ENCODE measurements around the gene RABGEF1.
A peak's percentile ranks its signal among the peaks of the same experiment; 100 is the strongest.
"Not testable (repeated sequence)": the region's sequence is repeated elsewhere in the genome, so short reads cannot be mapped to it uniquely, and the experiment has no call there.

The RABGEF1 gene

GRCh38 chr7:66743920-66744319, 3.4 kb downstream of the RABGEF1 start:
- Mint-ChIP-seq H3K4me1 (peaks cover 32% of the 10 kb centered on the region), H3K4me3 (no peak overlapping the region), H3K36me3 (ENCODE audit: low read depth) (peaks cover 13% of the 10 kb centered on the region), H3K9me3 (no peaks in the 10 kb centered on the region), H3K27ac (no peak overlapping the region), H3K27me3 (ENCODE audit: low read depth, poor library complexity) (peaks cover 2% of the 10 kb centered on the region)
- no peak for TF ChIP-seq CTCF (IDR thresholded peaks at IDR 0.05)
- DNase-seq = no peak

- Mint-ChIP-seq H3K9me3 (no peaks in the 10 kb centered on the region), H3K36me3 (ENCODE audit: low read depth) (peaks cover 14% of the 10 kb centered on the region), H3K27me3 (ENCODE audit: low read depth, poor library complexity) (peaks cover 4% of the 10 kb centered on the region), H3K27ac (no peak overlapping the region), H3K4me3 (no peak overlapping the region), H3K4me1 (peaks cover 13% of the 10 kb centered on the region)
- no peak for DNase-seq
- TF ChIP-seq CTCF (IDR thresholded peaks at IDR 0.05) = no peak
Measured at GRCh38 chr7:66747385-66747784, 6.9 kb downstream of the RABGEF1 start.

GRCh38 chr7:66747881-66748511, 7.5 kb downstream of the RABGEF1 start:
- Mint-ChIP-seq H3K4me1 (peaks cover 9% of the 10 kb centered on the region), H3K9me3 (no peaks in the 10 kb centered on the region), H3K27me3 (ENCODE audit: low read depth, poor library complexity) (peaks cover 4% of the 10 kb centered on the region)

GRCh38 chr7:66748791-66749190, 8.3 kb downstream of the RABGEF1 start:
- no peaks in the 10 kb centered on the region for H3K9me3 Mint-ChIP-seq

More at GRCh38 chr7:66747881-66748511, 7.5 kb downstream of the RABGEF1 start:
- no peak for DNase-seq
- Mint-ChIP-seq H3K27ac (peak overlapping the region; percentile 1), H3K4me3 (no peak overlapping the region), H3K36me3 (ENCODE audit: low read depth) (peaks cover 10% of the 10 kb centered on the region)
- TF ChIP-seq CTCF (IDR thresholded peaks at IDR 0.05) = no peak

GRCh38 chr7:66751945-66752344, 11.4 kb downstream of the RABGEF1 start:
- Mint-ChIP-seq H3K27ac (peak overlapping the region; percentile 32), H3K4me3 (no peak overlapping the region), H3K4me1 (peaks cover 9% of the 10 kb centered on the region), H3K36me3 (ENCODE audit: low read depth) (peaks cover 7% of the 10 kb centered on the region), H3K9me3 (no peaks in the 10 kb centered on the region), H3K27me3 (ENCODE audit: low read depth, poor library complexity) (peaks cover 6% of the 10 kb centered on the region)
- no peak for TF ChIP-seq CTCF (IDR thresholded peaks at IDR 0.05)
- no peak for DNase-seq

More at GRCh38 chr7:66748791-66749190, 8.3 kb downstream of the RABGEF1 start:
- no peak for TF ChIP-seq CTCF (IDR thresholded peaks at IDR 0.05)
- H3K27me3 Mint-ChIP-seq (ENCODE audit: low read depth, poor library complexity) = peaks cover 4% of the 10 kb centered on the region
- DNase-seq = no peak
- H3K4me3 Mint-ChIP-seq = no peak overlapping the region
- H3K4me1 Mint-ChIP-seq = peaks cover 9% of the 10 kb centered on the region
- H3K27ac Mint-ChIP-seq = no peak overlapping the region
- H3K36me3 Mint-ChIP-seq (ENCODE audit: low read depth) = peaks cover 10% of the 10 kb centered on the region

- Mint-ChIP-seq H3K9me3 (no peaks in the 10 kb centered on the region), H3K36me3 (ENCODE audit: low read depth) (no peaks in the 10 kb centered on the region), H3K27me3 (ENCODE audit: low read depth, poor library complexity) (peaks cover 6% of the 10 kb centered on the region), H3K4me1 (peaks cover 16% of the 10 kb centered on the region), H3K4me3 (no peak overlapping the region), H3K27ac (no peak overlapping the region)
- no peak for TF ChIP-seq CTCF (IDR thresholded peaks at IDR 0.05)
- DNase-seq = no peak
Measured at GRCh38 chr7:66754541-66754940, 14.0 kb downstream of the RABGEF1 start.

GRCh38 chr7:66755059-66755458, 14.5 kb downstream of the RABGEF1 start:
- not testable (repeated sequence) for H3K4me3 Mint-ChIP-seq; DNase-seq; H3K27me3 Mint-ChIP-seq (ENCODE audit: low read depth, poor library complexity); H3K9me3 Mint-ChIP-seq; H3K36me3 Mint-ChIP-seq (ENCODE audit: low read depth)
- H3K27ac Mint-ChIP-seq = peak overlapping the region; percentile 51
- H3K4me1 Mint-ChIP-seq = peaks cover 16% of the 10 kb centered on the region

- not testable (repeated sequence) for H3K36me3 Mint-ChIP-seq (ENCODE audit: low read depth); DNase-seq; H3K9me3 Mint-ChIP-seq; H3K27me3 Mint-ChIP-seq (ENCODE audit: low read depth, poor library complexity); H3K4me3 Mint-ChIP-seq
- peaks cover 16% of the 10 kb centered on the region for H3K4me1 Mint-ChIP-seq
- peak overlapping the region; percentile 58 for H3K27ac Mint-ChIP-seq
Measured at GRCh38 chr7:66756227-66756626, 15.7 kb downstream of the RABGEF1 start.

All from nephron progenitor cell (in vitro differentiated cells).